OCI-LY1 (cell line): Measurements from ENCODE around the gene DPH2.

Source experiments
- H2AFZ ChIP-seq: fragments of 200-600 bp; sonication (generic), shearing (Covaris generic); 2 replicates; pipeline ENCODE4 v1.6.0; 2014; ENCODE audit warnings: antibody characterized with exemption, mild to moderate bottlenecking, low read length
- H3F3A ChIP-seq: fragments of 200-600 bp; sonication (generic), shearing (Covaris generic); 2 replicates; pipeline ENCODE4 v1.6.0; 2014; ENCODE audit warnings: mild to moderate bottlenecking, antibody characterized with exemption, low read length, moderate library complexity; ENCODE audit not compliant: insufficient read depth
- H3K27ac ChIP-seq: fragments of 200-600 bp; sonication (generic); 2 replicates; pipeline ENCODE4 v1.5.1; 2014; ENCODE audit warnings: low read length, mixed run types, mild to moderate bottlenecking, low read depth; ENCODE audit not compliant: poor library complexity, severe bottlenecking
- H3K27me3 ChIP-seq: fragments of 200-600 bp; sonication (generic); 2 replicates; pipeline ENCODE4 v1.6.0; 2014; ENCODE audit warnings: antibody characterized with exemption, mild to moderate bottlenecking, low read length, moderate library complexity; ENCODE audit not compliant: insufficient read depth
- H3K36me3 ChIP-seq: fragments of 200-600 bp; sonication (generic); 2 replicates; pipeline ENCODE4 v1.6.1; 2014; ENCODE audit warnings: mild to moderate bottlenecking, antibody characterized with exemption, low read length, moderate library complexity, mixed read lengths; ENCODE audit not compliant: insufficient read depth
- H3K4me1 ChIP-seq: fragments of 200-600 bp; sonication (generic); 2 replicates; pipeline ENCODE4 v1.5.1; 2014; ENCODE audit warnings: mild to moderate bottlenecking, low read length, moderate library complexity; ENCODE audit not compliant: insufficient read depth, severe bottlenecking
- H3K4me2 ChIP-seq: fragments of 200-600 bp; sonication (generic), shearing (Covaris generic); 2 replicates; pipeline ENCODE4 v1.6.1; 2014; ENCODE audit warnings: low read length
- H3K4me3 ChIP-seq: fragments of 200-600 bp; sonication (generic); 2 replicates; pipeline ENCODE4 v1.5.1; 2014; ENCODE audit warnings: low read length, low read depth, mild to moderate bottlenecking, mixed read lengths; ENCODE audit not compliant: poor library complexity, severe bottlenecking
- H3K79me2 ChIP-seq: fragments of 200-600 bp; shearing (Covaris generic); 2 replicates; pipeline ENCODE4 v1.6.1; 2016; ENCODE audit warnings: mixed run types, low read length, mixed read lengths; ENCODE audit not compliant: insufficient read depth
- H3K9ac ChIP-seq: fragments of 200-600 bp; sonication (generic), shearing (Covaris generic); 2 replicates; pipeline ENCODE4 v1.6.1; 2014; ENCODE audit warnings: mild to moderate bottlenecking, low read length, mixed read lengths
- H3K9me2 ChIP-seq: fragments of 200-600 bp; sonication (generic), shearing (Covaris generic); 2 replicates; pipeline ENCODE4 v1.6.1; 2014; ENCODE audit warnings: low read depth, mild to moderate bottlenecking, low read length, mixed read lengths
- H3K9me3 ChIP-seq: fragments of 200-600 bp; shearing (Covaris generic); 2 replicates; pipeline ENCODE4 v1.6.1; 2014; ENCODE audit warnings: low read length, mixed read lengths
- H4K20me1 ChIP-seq: fragments of 200-600 bp; sonication (generic), shearing (Covaris generic); 2 replicates; pipeline ENCODE4 v1.6.0; 2016; ENCODE audit warnings: mild to moderate bottlenecking, low read length; ENCODE audit not compliant: insufficient read depth
- EZH2 ChIP-seq: fragments of 200-600 bp; sonication (generic), shearing (Covaris generic); IDR thresholded peaks from 2 replicates; pipeline ENCODE4 v1.8.0; 2017; ENCODE audit warnings: borderline replicate concordance, mixed run types, mild to moderate bottlenecking, antibody characterized with exemption, low read length, moderate library complexity, mixed read lengths
- TF ChIP-seq, protein P1 (sequence below): fragments of 200-600 bp; sonication (generic), shearing (Covaris generic); IDR thresholded peaks from 2 replicates; pipeline ENCODE4 v1.5.1; 2017; ENCODE audit warnings: mild to moderate bottlenecking, antibody characterized with exemption, low read length, moderate library complexity, mixed read lengths

Gene DPH2

DNA sequence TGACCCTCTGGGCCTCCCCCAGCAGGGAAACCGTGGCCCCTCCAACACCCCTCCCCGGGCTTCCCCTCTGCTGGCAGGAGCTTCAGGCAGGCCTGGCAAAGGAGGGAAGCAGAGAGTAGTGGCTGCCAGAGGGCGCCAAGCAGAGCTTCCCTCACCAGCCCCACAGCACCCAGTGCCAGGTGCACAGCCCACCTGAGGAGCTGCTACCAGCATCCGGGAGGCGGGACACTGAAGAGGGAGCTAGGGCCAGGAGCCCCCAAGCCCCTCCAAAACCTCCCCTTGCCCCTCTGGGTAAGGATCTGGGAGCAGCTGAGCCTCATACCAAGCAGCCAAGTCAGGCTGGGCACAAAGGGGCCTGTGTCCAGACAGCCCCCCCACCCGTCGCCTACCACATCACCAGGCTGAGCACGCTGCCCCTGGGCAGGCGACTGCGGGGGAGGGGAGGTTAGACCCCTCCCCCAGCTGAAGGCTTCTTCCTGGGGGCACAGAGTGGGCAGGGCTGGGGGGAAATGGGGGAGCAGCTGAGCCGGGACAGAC lies 41.2 kb downstream of the DPH2 start:
- Histone ChIP-seq H3K27ac (no peak overlapping the region), H3K4me1 (no peaks in the 10 kb centered on the region), H3K27me3 (no peaks in the 10 kb centered on the region; the same call in 1 of the 2 replicates), H3K9me3 (no peaks in the 10 kb centered on the region), H2AFZ (no peak overlapping the region), H3F3A (no peaks in the 10 kb centered on the region), H3K4me2 (no peak overlapping the region), H4K20me1 (no peaks in the 10 kb centered on the region), H3K36me3 (no peaks in the 10 kb centered on the region), H3K79me2 (no peaks in the 10 kb centered on the region), H3K4me3 (no peak overlapping the region), H3K9me2 (no peaks in the 10 kb centered on the region), H3K9ac (no peak overlapping the region)
- no peak for TF ChIP-seq EZH2
- TF ChIP-seq, protein P1, sequence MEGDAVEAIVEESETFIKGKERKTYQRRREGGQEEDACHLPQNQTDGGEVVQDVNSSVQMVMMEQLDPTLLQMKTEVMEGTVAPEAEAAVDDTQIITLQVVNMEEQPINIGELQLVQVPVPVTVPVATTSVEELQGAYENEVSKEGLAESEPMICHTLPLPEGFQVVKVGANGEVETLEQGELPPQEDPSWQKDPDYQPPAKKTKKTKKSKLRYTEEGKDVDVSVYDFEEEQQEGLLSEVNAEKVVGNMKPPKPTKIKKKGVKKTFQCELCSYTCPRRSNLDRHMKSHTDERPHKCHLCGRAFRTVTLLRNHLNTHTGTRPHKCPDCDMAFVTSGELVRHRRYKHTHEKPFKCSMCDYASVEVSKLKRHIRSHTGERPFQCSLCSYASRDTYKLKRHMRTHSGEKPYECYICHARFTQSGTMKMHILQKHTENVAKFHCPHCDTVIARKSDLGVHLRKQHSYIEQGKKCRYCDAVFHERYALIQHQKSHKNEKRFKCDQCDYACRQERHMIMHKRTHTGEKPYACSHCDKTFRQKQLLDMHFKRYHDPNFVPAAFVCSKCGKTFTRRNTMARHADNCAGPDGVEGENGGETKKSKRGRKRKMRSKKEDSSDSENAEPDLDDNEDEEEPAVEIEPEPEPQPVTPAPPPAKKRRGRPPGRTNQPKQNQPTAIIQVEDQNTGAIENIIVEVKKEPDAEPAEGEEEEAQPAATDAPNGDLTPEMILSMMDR: no peak

DNA sequence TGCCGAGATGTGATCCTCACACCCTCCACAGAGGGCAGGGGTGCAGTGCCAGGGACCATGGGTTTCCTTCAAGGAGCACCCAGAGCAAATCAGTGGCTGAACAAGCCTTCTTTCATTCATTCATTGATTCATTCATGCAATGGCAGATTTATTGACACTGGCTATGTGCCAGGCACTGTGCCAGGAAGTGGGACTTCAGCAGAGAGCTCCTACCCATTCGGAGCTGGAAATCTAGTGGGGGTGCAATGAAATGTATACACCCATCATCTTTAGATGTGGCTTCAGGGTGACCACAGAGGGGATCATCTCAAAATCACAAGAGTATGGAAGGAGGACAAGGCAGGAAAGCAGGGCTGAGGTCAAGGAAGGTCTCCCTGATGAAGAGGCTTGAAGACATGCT lies 42.6 kb downstream of the DPH2 start:
- Histone ChIP-seq H3K4me3 (no peak overlapping the region), H3K4me2 (no peak overlapping the region), H3K79me2 (no peaks in the 10 kb centered on the region), H3K9ac (no peak overlapping the region), H3K27ac (no peak overlapping the region), H3K36me3 (no peaks in the 10 kb centered on the region), H4K20me1 (no peaks in the 10 kb centered on the region), H3K27me3 (no peaks in the 10 kb centered on the region; the same call in 1 of the 2 replicates), H3K9me2 (no peaks in the 10 kb centered on the region), H3F3A (no peaks in the 10 kb centered on the region), H3K4me1 (no peaks in the 10 kb centered on the region), H2AFZ (no peak overlapping the region), H3K9me3 (no peaks in the 10 kb centered on the region)
- TF ChIP-seq EZH2: no peak
- TF ChIP-seq, protein P1: no peak

DNA sequence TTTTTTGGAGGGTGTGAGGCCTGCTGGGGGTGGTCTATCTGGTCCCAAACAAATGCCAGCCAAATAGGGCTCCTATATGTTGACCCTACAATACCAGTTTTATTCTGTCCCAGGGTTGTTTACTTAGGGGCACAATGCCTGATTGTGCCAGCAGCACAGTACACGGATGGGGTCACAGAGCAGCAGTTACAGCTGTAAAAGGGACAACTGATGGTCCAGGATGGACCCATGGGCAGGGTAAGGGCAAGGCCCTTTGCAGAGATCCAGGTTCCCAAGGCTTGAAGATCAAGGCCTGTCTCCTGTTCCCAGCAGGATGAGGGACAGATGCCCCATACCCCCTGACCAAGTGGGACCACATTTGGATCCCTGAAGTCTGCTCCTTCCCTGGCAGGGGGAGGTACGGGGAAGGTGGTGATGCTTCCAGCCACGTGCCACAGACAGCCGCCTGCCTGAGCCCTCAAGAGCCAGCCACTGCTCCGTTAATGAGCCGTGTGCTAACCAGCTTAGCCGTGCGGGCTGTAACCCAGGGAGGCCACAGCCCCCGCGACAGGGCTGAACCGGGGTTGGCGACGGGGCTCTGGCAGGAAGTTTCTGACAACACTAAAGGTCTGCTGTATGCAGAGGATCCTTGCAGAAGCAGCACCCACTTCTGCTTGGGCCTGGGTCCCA lies 43.3 kb downstream of the DPH2 start:
- H3K9ac ChIP-seq: no peak overlapping the region
- H3K9me2 ChIP-seq: no peaks in the 10 kb centered on the region
- H4K20me1 ChIP-seq: no peaks in the 10 kb centered on the region
- H3K27ac ChIP-seq: no peak overlapping the region
- H3K4me2 ChIP-seq: no peak overlapping the region
- H3K4me3 ChIP-seq: no peak overlapping the region
- no peaks in the 10 kb centered on the region for H3K36me3 ChIP-seq
- no peaks in the 10 kb centered on the region for H3K79me2 ChIP-seq
- H3K9me3 ChIP-seq: no peaks in the 10 kb centered on the region
- no peaks in the 10 kb centered on the region for H3K4me1 ChIP-seq
- no peak overlapping the region for H2AFZ ChIP-seq
- TF ChIP-seq EZH2: no peak
- TF ChIP-seq, protein P1: no peak
- H3F3A ChIP-seq: no peaks in the 10 kb centered on the region
- no peaks in the 10 kb centered on the region; the same call in 1 of the 2 replicates for H3K27me3 ChIP-seq
